ENCODE data around the gene SH3RF3.

The SH3RF3 gene

GRCh38 chr2:109197491-109198418 is 68.8 kb downstream of the SH3RF3 start:
- in situ Hi-C loops (cut with HindIII; ENCODE audit: low sequenced_read_pairs), result loop anchor here (5.0 kb wide), 2 partner anchors 65 to 80 kb away; no protein-coding TSS in a partner anchor

GRCh38 chr2:109199790-109200189 is 70.8 kb downstream of the SH3RF3 start:
- in situ Hi-C loops (cut with HindIII; ENCODE audit: low sequenced_read_pairs), result loop anchor here (5.0 kb wide), 2 partner anchors 67 to 78 kb away; no protein-coding TSS in a partner anchor

- in situ Hi-C loops (cut with HindIII; ENCODE audit: low sequenced_read_pairs), result no loop called here
Observed at GRCh38 chr2:109200616-109201464, 71.8 kb downstream of the SH3RF3 start.

GRCh38 chr2:109201465-109202327 is 72.7 kb downstream of the SH3RF3 start:
- in situ Hi-C loops (cut with HindIII; ENCODE audit: low sequenced_read_pairs), result no loop called here

GRCh38 chr2:109202486-109202885 is 73.5 kb downstream of the SH3RF3 start:
- in situ Hi-C loops (cut with HindIII; ENCODE audit: low sequenced_read_pairs), result no loop called here

GRCh38 chr2:109203246-109204011 is 74.4 kb downstream of the SH3RF3 start:
- in situ Hi-C loops (cut with HindIII; ENCODE audit: low sequenced_read_pairs), result no loop called here

GRCh38 chr2:109204412-109204811 is 75.4 kb downstream of the SH3RF3 start:
- in situ Hi-C loops (cut with HindIII; ENCODE audit: low sequenced_read_pairs), result no loop called here

- in situ Hi-C loops (cut with HindIII; ENCODE audit: low sequenced_read_pairs), result no loop called here
Observed at GRCh38 chr2:109205447-109205846, 76.4 kb downstream of the SH3RF3 start.

GRCh38 chr2:109206569-109207146 is 77.7 kb downstream of the SH3RF3 start:
- in situ Hi-C loops (cut with HindIII; ENCODE audit: low sequenced_read_pairs), result no loop called here

GRCh38 chr2:109207176-109207575 is 78.2 kb downstream of the SH3RF3 start:
- in situ Hi-C loops (cut with HindIII; ENCODE audit: low sequenced_read_pairs), result no loop called here

GRCh38 chr2:109208071-109208950 is 79.3 kb downstream of the SH3RF3 start:
- in situ Hi-C loops (cut with HindIII; ENCODE audit: low sequenced_read_pairs), result no loop called here

- in situ Hi-C loops (cut with HindIII; ENCODE audit: low sequenced_read_pairs), result no loop called here
Observed at GRCh38 chr2:109208951-109209335, 79.9 kb downstream of the SH3RF3 start.

- in situ Hi-C loops (cut with HindIII; ENCODE audit: low sequenced_read_pairs), result no loop called here
Observed at GRCh38 chr2:109209412-109209811, 80.4 kb downstream of the SH3RF3 start.

GRCh38 chr2:109209941-109210340 is 80.9 kb downstream of the SH3RF3 start:
- in situ Hi-C loops (cut with HindIII; ENCODE audit: low sequenced_read_pairs), result no loop called here

GRCh38 chr2:109210431-109211200 is 81.6 kb downstream of the SH3RF3 start:
- in situ Hi-C loops (cut with HindIII; ENCODE audit: low sequenced_read_pairs), result no loop called here

- in situ Hi-C loops (cut with HindIII; ENCODE audit: low sequenced_read_pairs), result no loop called here
Observed at GRCh38 chr2:109211315-109211714, 82.3 kb downstream of the SH3RF3 start.

- in situ Hi-C loops (cut with HindIII; ENCODE audit: low sequenced_read_pairs), result no loop called here
Observed at GRCh38 chr2:109212836-109213563, 84.0 kb downstream of the SH3RF3 start.
